Hematopoietic multipotent progenitor cell treated with erythropoietin and hydrocortisone succinate and interleukin-3 and kit ligand, for 6 days (in vitro differentiated cells): Measurements from ENCODE around the gene EDRF1.
"Not testable (repeated sequence)": the region's sequence is repeated elsewhere in the genome, so short reads cannot be mapped to it uniquely, and the experiment has no call there.

Experiments
- DNase-seq: peaks from one replicate; pipeline ENCODE4 v3.0.0-alpha.2; 2015

EDRF1 gene, protein sequence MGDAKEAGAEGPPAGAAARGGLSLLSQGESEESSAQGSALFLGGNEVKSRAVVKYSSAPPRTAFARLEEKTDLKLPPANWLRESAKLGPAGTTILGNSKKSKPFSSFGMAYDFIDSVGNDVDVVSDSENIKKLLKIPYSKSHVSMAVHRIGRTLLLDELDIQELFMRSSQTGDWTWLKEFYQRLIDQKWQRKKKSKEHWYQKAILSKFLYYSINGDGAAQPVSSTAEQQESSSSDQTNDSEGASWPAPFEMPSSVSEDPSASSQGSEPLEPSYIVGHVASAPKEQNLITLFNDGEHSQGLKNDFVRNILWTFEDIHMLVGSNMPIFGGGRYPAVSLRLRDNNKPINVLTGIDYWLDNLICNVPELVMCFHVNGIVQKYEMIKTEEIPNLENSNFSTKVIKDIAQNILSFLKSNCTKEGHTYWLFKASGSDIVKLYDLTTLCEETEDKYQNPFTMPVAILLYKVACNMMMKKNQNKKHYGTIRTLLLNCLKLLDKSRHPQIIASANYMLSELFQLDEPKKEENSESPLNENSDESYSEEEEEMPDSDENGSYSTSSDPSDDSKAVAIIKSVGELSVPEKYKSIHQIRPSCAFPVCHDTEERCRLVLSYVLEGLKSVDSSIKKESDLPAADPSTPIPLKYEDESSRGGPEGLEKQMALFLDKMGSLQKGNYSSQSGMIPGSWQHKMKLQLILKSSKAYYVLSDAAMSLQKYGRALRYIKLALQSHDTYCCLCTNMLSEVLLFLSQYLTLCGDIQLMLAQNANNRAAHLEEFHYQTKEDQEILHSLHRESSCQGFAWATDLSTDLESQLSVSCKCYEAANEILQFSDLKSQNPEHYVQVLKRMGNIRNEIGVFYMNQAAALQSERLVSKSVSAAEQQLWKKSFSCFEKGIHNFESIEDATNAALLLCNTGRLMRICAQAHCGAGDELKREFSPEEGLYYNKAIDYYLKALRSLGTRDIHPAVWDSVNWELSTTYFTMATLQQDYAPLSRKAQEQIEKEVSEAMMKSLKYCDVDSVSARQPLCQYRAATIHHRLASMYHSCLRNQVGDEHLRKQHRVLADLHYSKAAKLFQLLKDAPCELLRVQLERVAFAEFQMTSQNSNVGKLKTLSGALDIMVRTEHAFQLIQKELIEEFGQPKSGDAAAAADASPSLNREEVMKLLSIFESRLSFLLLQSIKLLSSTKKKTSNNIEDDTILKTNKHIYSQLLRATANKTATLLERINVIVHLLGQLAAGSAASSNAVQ

DNA sequence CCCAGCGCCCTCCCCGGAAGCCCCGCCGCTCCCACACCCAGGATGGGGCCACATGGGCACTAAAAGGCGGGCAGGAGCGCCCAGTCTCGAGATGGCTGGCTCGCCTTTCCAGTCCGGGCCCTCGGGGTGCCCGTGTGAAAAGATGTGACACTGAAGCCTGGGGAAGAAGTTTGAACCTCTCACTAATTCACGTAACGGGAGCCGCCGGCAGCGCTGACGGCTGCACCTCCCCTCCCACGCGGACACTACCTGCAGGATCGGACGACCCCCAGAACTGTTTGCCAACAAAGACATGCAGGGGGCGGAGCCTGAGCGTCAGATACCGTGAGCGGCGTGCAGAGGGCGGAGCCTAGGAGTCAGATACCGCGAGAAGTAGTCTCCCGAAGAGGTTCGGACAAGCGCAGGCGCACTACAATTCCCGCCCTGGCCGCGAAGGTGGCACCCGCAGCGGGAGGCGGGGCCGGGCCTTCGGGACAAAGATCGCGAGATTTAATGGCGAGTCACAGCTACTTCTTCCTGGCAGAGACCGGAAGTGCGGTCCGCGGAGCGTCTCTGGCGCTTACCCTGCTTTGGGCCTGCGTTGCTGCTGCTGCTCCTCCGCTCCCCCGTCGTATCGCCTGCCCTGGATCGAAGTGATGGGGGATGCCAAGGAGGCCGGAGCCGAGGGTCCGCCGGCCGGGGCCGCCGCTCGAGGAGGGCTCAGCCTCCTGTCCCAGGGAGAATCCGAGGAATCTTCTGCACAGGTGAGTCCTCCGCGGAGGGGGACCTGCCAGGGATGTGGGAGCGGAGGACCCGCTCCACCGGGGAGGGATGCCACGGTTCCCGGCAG is at the start of gene EDRF1:
Gene EDRF1 (plus strand): TSS at position 537 of the 829 bp plus-strand sequence. CDS start 99 bp downstream, at position 636.
- peak; percentile 99 for DNase-seq

DNA sequence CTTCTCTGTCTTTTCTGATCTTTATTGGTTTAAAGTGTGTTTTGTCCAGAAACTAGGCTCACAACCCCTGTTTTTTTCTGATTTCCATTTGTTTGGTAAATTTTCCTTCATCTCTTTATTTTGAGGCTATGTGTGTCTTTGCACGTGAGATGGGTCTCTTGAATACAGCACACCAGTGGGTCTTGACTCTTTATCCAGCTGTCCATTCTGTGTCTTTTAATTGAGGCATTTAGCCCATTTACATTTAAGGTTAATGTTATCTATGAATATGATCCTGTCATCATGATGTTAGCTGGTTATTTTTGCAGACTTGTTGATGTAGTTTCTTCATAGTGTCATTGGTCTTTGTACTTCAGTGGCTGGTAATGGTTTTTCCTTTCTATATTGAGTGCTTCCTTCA is 46.6 kb upstream of the EDRF1 start:
- no peak for DNase-seq

DNA sequence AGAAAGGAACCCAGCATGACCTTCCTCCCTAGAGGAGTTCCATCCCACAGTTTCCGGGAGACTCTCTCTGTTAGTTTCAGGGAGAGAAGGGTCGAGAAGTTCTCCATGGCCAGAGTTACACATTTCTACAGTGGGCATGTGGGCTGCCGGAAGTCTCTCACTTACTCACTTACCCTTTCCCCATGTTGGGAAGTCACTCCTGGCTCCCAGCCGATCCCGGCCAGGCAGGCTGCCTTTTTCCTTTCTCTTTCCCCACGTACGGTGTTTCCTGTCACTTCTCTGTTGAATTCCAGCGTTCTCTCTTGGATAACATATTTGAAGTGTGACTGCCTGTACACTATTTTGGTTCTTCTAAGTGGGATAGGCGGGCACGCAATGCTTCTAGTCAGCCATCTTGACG is 40.1 kb upstream of the EDRF1 start:
- DNase-seq, result no peak

DNA sequence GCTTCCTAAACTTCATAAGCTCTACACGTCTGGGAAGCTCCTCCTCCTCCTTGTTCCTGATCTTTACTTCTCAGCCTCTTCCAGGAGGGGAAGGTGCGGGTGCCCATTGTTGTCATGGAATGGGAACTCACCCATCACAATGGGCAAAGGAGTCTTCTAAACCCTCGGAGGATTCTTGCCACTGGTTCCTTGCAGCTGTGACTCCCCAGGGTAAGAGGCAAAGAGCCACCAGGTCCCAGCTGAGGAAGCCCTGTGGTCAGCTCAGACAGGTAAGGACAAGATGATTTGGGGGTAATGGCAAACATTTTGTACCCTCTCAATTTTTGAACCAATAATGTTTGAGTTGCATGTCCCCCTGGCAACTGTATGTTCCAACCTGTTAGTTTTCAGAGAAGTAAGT is 36.4 kb upstream of the EDRF1 start, which contains the start of gene TEX36:
Gene TEX36 (minus strand): TSS at position 101 of the 400 bp plus-strand sequence. CDS start 174 bp downstream, outside the sequence.
- no peak for DNase-seq

DNA sequence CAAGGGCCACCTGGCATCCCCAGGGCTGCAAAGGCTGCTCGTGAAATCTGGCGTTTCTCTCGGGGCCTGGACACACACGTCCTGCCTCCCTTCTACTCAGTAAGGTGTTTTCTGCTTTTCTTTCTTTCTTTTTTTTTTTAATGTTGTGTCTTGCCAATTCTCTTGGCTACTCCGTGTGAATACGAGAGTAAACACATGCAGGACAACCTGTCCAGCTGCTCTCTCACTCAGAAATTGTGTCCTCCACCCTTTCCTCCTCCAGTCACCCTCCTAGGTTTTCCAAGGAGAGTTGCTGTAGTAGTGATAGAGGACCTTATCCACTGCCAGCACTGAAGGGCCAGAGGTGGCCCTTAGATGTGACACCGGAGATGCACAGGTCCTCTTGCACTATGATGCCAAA is 35.7 kb upstream of the EDRF1 start:
- no peak for DNase-seq

DNA sequence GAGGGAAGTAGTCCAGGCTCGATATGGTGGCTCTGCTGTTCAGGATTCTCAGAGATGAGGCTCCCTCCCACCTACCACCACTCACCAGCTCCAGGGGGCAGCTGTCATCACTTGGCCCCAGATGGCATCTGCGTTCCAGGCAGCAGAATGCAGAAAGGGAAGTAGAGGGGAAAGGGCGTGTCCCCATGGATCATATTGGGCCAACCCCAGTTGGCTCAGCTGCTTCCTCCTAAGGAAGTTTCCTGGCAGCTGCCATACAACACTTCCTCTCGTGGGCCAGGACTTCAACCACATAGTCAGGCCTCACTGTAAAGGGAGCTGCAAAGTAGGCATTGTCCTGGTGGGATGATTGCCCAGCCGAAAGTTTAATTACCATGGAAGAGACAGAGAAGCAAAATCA is 34.9 kb upstream of the EDRF1 start:
- DNase-seq, result no peak

DNA sequence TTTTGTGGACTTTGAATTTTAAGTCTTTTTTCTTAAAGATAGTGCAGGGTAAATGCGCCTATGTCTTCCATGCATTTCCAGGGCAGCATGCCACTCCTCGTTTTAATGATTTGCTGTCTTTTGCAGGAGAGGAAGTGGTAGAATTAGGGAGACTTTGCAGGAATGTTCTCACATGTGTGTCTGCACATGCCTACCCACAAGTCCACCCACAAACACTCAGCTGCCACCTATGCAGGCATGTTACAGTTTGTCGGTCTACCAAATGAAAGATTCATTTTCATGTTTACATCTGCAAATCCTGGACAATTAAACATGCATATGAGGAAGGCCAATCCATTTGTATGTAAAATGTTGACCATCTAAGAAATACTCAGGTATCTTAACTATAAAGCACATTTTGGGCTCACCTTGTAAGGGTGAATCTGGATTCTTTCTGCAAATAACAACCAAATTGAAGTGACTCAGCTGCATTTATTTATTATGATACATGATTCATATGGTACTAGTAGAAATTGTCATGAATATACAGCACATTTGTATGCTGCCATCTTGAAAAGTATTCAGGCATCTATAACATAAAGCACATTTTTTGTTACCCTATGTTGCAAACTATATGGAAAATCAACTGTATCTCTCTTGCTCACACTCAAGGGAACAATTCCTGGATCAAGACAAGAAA is 31.9 kb upstream of the EDRF1 start:
- DNase-seq, result no peak

DNA sequence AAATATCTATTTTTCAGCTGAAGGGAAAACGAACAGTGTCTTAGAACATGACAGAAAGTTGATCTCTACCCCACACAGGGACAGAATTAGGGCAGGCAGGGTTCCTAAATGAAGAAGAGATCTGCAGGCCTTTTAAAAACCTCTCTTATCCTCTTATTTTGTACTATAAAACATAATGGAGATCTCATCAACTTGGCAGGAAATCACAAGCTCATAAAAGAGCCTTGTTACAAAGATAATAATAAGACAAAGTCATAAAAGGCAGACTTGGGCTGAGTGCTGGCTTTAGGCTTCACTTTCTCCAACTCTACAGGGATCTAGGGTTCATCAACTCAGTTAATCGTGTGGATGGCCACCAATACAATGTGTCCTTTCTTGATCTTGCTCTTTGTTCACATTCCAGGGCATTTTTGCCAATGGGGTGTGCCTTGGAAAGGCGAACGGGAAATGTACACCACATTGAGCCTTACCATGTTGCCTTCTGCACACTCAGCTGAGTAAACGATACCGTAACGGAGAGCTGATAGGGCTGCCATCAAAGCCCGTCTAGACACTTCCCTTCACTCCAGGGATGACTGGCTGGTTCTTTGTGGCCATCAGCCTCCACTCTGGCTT is 29.4 kb upstream of the EDRF1 start:
- DNase-seq, result no peak

DNA sequence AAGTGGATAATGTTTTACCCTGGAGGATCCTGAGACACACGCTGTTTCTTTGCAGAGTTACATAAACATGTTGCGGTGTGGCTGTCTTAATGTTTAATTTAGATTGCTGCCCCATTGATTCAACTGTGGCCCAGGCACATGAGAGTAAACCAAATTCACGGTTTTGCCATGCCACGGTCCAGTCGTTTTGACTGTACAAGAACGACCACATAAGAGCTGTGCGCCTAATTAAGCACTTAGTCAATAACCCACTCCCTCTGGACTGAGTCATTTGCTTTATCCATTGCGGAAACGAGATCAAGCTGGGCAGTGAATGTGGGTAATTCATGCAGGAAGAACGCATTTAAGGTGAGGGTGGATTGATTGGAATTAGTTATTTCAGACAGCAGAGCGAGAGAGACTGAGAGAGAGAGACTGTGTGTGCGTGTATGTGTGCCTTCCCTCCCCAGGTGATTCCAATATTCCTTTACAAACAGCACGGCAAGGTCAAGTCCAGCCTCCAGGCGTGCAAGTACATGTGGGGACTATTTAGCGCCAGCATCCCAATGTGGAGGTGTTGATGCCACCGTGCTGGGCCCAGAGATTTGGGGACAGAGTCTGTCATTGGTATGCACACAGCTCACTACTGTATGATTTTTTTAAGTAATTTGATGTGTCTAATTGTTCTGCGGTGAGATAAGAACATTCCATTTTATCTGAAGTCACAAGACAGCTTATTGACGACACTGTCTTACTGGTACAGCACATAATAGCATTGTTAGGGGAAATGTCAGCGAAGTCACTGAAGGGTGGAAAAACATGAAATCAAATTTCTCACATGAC is 28.1 kb upstream of the EDRF1 start:
- DNase-seq, result no peak

DNA sequence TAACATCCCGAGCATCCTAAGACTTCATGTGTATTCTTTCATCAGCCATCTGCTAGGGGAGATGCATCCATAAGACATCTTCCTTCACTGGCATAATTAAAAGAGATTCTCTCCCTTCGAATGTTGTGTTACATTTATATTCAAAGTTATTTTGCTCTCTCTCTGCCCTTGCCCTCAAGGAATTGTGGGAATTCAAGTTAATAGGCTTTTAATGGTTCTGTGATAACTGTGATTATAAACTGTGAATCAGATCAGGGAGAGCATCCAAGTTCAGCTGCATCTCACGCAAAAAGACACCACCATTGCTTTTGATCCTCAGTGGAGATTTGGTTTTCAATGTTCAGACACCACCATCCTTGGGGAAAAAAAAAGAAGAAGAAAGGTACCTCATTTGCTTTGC is 27.3 kb upstream of the EDRF1 start:
- DNase-seq, result no peak

DNA sequence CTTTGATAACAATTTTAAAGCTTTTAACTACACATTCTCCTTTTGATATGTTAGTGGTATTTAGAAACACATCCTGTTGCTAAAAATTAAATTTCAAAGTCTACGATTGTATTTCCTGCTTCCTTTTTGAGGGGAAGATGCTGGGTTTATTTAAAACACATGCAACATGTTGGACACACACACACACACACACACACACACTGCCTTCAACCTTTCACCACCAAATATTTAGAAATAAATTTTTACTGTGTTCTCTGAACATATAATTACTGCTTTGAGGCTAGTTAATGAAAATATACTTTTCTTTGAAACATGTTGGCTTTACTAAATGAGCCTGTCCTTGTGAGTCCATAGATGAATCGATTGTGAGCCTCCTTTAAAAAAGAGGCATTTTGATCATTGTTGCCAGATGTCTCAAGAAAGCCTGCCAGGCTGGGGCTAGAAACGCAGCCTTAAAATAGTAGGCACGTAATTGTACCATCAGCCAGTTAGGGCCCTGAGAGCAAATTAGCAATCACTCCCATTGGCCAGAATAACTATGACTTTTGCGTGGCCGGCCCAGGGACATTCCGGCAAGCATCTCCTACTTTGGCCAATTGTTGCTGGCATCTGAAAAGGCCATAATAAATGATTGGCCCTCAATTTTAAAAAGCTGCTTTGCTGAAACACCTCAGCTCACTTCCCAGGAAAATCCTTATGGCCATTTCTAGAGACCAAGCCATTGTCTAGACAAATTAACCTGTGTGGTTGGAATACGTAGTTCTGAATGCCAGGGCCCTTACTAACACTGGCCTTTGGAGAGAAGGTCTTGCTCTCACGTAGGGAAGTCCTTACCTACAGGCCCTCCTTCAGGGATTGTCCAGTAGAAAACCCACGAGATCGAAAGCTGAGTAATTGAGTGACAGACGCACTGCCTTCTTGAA is 26.6 kb upstream of the EDRF1 start:
- DNase-seq, result no peak

DNA sequence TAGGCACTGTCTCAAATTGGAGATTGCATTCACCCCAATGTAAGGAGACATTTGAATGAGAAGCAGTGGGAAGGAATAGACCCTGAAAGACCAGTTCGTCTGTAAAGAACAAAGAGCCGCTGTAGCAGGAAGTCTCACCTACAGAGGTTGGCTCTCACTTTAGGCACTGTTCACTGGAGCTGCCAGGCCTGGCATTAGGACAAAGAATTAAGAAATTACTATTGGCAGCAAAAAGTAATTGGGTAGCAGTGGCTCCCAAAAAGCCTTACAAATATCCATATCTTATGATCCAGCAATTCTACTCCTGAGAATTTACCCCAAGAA is 26.0 kb upstream of the EDRF1 start:
- DNase-seq, result no peak

DNA sequence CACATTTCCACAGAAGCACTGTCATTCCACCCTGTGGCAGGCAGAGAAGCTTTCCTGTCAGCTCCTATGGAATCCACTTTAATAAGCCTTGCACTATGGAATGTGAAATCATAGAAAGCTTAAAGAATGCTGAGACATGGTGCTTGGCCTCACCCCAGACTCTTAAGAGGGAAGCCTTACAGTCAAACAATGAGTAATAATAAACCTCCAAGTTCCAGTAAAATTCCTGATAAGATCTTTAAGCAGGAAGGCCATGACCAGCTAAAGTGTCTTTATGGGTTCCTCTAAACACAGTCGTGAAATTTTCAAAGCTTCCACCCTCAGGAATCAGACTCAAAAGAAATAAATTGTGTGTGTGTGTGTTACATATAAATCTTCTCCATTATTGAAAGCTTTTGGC is 24.6 kb upstream of the EDRF1 start:
- DNase-seq, result no peak

DNA sequence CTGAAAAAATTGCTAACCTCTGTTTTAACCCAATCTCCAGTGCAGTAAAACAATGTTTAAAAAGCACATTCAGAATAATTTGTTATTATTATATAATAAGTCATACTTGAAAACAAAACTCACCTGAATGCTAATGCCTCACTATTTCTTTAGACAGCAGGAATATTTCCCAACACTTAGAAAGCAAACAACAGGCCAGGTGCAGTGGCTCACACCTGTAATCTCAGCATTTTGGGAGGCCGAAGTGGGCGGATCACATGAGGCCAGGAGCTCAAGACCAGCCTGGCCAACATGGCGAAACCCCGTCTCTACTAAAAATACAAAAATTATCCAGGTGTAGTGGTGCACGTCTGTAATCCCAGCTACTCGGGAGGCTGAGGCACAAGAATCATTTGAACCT is 22.6 kb upstream of the EDRF1 start:
- DNase-seq, result not testable (repeated sequence)

DNA sequence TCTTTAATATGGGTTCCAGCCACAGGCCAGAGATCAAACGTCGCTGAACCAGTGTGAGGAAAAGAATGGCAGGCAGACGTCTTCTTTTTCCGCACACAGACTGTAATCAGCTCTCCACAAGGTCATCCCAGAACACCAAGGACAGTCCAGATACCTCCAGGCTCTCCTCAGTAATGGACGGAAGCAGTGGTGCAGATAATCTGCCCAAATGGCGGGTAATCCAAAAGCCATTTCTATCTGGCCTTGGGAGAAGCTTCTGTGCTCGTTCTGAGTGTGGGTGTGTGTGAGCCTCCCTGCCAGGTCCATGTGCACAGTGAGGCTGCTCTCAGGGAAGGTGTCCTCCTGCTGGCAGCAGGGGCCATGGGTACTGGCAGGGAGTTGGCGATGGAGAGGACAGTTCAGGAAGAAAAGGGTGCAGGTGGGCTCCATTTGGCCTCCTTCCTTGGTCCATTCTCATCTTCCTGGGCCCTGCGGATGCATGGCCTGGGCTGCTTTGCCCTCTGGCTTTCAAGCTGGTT is 21.0 kb upstream of the EDRF1 start:
- no peak for DNase-seq

DNA sequence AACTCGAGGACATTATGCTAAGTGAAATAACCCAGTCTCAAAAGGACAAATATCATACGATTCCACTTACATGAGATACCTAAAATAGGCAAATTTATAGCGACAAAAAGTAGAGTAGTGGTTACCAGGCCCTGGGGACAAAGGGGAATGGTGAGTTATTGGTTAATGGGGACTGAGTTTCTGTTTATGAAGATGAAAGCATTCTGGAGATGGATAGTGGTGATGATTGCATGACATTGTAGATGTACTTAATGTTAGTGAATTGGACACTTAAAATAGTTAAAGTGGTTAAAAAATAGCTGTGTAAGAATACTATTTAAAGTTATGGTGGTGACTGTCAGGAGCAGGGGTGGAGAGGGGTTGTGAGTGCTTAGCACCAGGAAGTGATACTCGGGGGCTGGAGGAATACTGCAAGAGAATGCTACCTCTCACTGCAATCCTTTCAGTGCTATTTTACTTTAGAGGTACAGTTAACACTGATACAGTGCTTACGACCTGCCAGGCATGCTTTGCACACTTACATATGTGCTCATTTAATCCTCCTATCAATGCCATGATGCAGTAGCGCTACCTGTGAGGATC is 19.9 kb upstream of the EDRF1 start:
- DNase-seq, result no peak

DNA sequence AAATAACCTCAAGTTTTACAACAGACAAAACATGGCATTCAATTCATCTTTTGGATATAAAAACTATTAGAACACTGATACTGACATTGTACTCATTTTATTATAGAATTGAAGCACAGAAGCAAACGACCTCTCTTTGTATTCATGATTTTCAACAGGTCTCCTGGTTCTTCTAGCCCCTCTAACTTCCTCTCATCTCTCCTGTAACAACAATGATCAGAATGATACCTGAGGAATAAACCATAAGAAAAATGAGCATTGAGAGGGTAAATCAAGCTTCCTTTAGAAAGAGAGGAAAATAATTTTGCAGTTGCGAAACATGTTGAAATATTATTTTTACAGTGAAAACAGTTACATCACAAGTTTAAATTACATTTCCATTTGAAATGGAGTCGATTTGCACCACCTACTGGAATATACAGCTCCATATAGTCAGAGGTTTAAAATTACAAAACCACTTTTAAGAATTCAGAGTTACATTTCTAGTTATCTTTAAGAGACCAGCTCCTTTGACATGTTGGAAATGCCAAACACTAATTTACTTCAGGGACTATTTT is 19.1 kb upstream of the EDRF1 start:
- peak; percentile 7 for DNase-seq
